Muscle of back (tissue), 11 donors: ENCODE measurements around the gene PDLIM7. TPM values are rescaled to one million over a fixed set of nuclear protein-coding genes. Genes with fewer than 3 reads are reported as not detected.

Source experiments
- DNase-seq, 3 donors: peaks; one replicate each; pipeline versions ENCODE4 v3.0.0 to v3.0.0-alpha.2; 2013
- polyA plus RNA-seq, 10 donors: library from polyadenylated mRNA; unstranded; fragments of 120-200 nt; gene quantifications; one replicate each; pipeline ENCODE4 v1.2.1, GENCODE V29; 2013; ENCODE audit not compliant: insufficient read length in 10 of 10

The PDLIM7 gene
- polyA plus RNA-seq, 10 donors, result 167 to 339 (median 246) TPM

- no peak for DNase-seq
These were observed 63.7 kb downstream of the PDLIM7 start for GRCh38 chr5:177433658-177434217.

Other genes with a start within 250 kb of the PDLIM7 start
- 10 to 100 TPM; 17.9 to 27.1 (median 21.1) TPM for gene RAB24, start 193.9 kb downstream of the PDLIM7 start, polyA plus RNA-seq
- gene PRELID1, start 193.8 kb downstream of the PDLIM7 start, polyA plus RNA-seq, result 100 to 1,000 TPM in 1 of 10 donors, 10 to 100 TPM in 9; 67.0 to 103 (median 74.0) TPM
- gene MXD3, start 185.7 kb downstream of the PDLIM7 start, polyA plus RNA-seq, result 10 to 100 TPM; 12.0 to 26.9 (median 16.3) TPM
- 10 to 100 TPM; 53.9 to 87.5 (median 67.8) TPM for gene LMAN2, start 145.9 kb downstream of the PDLIM7 start, polyA plus RNA-seq
- gene RGS14, start 139.7 kb downstream of the PDLIM7 start, polyA plus RNA-seq, result 10 to 100 TPM in 8 of 10 donors, 1 to 10 TPM in 2; 7.1 to 21.2 (median 12.9) TPM
- gene SLC34A1, start 113.2 kb downstream of the PDLIM7 start, polyA plus RNA-seq, result under 1 TPM in 3 of 10 donors, not detected in 7; 0.08 to 0.20 (median 0.14) TPM
- not detected for gene PFN3, start 96.9 kb downstream of the PDLIM7 start, polyA plus RNA-seq
- gene F12, start 88.0 kb downstream of the PDLIM7 start, polyA plus RNA-seq, result 1 to 10 TPM in 1 of 10 donors, under 1 TPM in 8, not detected in 1; 0.17 to 1.1 (median 0.39) TPM
- 10 to 100 TPM; 12.1 to 23.3 (median 17.2) TPM for gene GRK6, start 70.9 kb downstream of the PDLIM7 start, polyA plus RNA-seq
- gene PRR7, start 50.8 kb downstream of the PDLIM7 start, polyA plus RNA-seq, result 1 to 10 TPM in 3 of 10 donors, under 1 TPM in 7; 0.43 to 1.4 (median 0.78) TPM
- gene DBN1, start 24.0 kb downstream of the PDLIM7 start, polyA plus RNA-seq, result 100 to 1,000 TPM; 157 to 266 (median 221) TPM
- 1 to 10 TPM; 4.1 to 9.4 (median 5.6) TPM for gene DOK3, start 12.2 kb upstream of the PDLIM7 start, polyA plus RNA-seq
- 10 to 100 TPM; 41.3 to 65.3 (median 47.6) TPM for gene DDX41, start 19.4 kb upstream of the PDLIM7 start, polyA plus RNA-seq
- 10 to 100 TPM; 35.6 to 76.9 (median 45.2) TPM for gene FAM193B, start 57.0 kb upstream of the PDLIM7 start, polyA plus RNA-seq
- 100 to 1,000 TPM; 104 to 148 (median 114) TPM for gene TMED9, start 94.6 kb upstream of the PDLIM7 start, polyA plus RNA-seq
- 10 to 100 TPM; 14.6 to 22.1 (median 18.4) TPM for gene B4GALT7, start 102.5 kb upstream of the PDLIM7 start, polyA plus RNA-seq